ENCODE measurements around the gene CAPN8. TPM values are rescaled to one million over a fixed set of nuclear protein-coding genes. Genes with fewer than 3 reads are reported as not detected.

CAPN8 gene
- total and polyA plus RNA-seq, 11 donors = not detected

DNA sequence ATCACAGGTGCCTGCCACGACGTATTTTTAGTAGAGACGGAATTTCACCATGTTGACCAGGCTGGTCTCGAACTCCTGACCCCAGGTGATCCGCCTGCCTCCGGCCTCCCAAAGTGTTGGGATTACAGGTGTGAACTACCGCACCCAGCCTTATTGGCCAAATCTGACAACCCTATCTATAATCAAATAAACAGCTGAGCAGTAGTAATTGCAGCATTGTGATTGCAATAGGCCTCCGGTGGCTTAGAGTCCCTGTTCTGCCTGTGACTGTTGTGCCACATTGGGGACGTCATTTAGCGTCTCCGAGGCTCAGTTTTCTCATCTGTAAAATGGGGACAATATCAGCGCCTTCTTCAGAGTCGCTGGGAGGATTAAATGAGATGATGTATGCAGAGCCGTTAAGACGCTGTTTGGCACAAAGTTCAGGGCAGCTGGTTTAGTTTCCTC lies 46.3 kb upstream of the CAPN8 start:
- H3K9me3 ChIP-seq = no peaks in the 10 kb centered on the region
- no peak for DNase-seq
- ATAC-seq = no peak
- intact Hi-C loops (cut with DNase I) = loop anchor here (1.0 to 5.0 kb wide), 7 partner anchors 13 to 136 kb away; partner anchors contain the start of gene TP53BP2 (in 1 of the 10)
- H3K27ac ChIP-seq = peak overlapping the region; percentile 93 to 99 (median 97)
- H3K27me3 ChIP-seq = no peaks in the 10 kb centered on the region
- H3K4me3 ChIP-seq = peak overlapping the region in 10 of 12 donors; percentile 66 to 97 (median 89)
- TF ChIP-seq, protein P1, sequence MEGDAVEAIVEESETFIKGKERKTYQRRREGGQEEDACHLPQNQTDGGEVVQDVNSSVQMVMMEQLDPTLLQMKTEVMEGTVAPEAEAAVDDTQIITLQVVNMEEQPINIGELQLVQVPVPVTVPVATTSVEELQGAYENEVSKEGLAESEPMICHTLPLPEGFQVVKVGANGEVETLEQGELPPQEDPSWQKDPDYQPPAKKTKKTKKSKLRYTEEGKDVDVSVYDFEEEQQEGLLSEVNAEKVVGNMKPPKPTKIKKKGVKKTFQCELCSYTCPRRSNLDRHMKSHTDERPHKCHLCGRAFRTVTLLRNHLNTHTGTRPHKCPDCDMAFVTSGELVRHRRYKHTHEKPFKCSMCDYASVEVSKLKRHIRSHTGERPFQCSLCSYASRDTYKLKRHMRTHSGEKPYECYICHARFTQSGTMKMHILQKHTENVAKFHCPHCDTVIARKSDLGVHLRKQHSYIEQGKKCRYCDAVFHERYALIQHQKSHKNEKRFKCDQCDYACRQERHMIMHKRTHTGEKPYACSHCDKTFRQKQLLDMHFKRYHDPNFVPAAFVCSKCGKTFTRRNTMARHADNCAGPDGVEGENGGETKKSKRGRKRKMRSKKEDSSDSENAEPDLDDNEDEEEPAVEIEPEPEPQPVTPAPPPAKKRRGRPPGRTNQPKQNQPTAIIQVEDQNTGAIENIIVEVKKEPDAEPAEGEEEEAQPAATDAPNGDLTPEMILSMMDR (IDR thresholded peaks at IDR 0.05) = no peak
- TF ChIP-seq POLR2A (IDR thresholded peaks at IDR 0.05) = no peak
- peaks cover 3 to 76% (median 72%) of the 10 kb centered on the region in 12 donors for H3K4me1 ChIP-seq
- 61 to 74% (median 65%) methylated on average over 15 of the region's 15 CpGs for WGBS, 4 donors
- peaks cover 0 to 6% (median 0%) of the 10 kb centered on the region in 9 donors for H3K36me3 ChIP-seq

DNA sequence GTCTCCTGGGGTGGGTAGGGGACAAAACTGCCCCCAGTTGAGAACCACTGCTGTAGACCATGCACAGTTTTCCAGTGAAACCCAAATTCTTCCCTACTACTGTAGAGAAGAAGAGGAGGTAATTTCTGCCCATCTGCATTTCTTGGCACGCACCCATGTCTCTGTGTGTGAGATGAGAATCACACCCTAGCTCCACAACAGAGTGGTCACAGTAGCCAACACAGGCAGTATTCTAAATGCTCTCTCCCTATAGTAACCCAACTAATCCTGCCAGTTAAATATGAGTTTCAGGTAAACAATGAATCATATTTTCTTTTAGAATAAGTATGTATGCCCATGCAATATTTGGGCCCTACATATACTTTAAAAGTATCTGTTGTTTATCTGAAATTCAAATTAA lies 45.7 kb upstream of the CAPN8 start:
- Histone ChIP-seq H3K27me3 (no peaks in the 10 kb centered on the region), H3K4me1 (peaks cover 3 to 76% (median 72%) of the 10 kb centered on the region in 12 donors), H3K27ac (peak overlapping the region in 4 of 12 donors; percentile 93 to 99 (median 96)), H3K9me3 (no peaks in the 10 kb centered on the region), H3K4me3 (no peak overlapping the region), H3K36me3 (peaks cover 0 to 6% (median 0%) of the 10 kb centered on the region in 9 donors)
- DNase-seq (peak in 1 of 5 donors; percentile 56), ATAC-seq (no peak)
- no peak for TF ChIP-seq POLR2A (IDR thresholded peaks at IDR 0.05)
- TF ChIP-seq, protein P1 (IDR thresholded peaks at IDR 0.05) = no peak
- intact Hi-C loops (cut with DNase I) = loop anchor here in 4 of 10 donors (1.0 to 5.0 kb wide), 3 partner anchors 36 to 136 kb away; partner anchors contain the start of gene TP53BP2 (in 1 of the 4)
- 38 to 73% (median 63%) methylated on average over 1 of the region's 1 CpG for WGBS, 4 donors

DNA sequence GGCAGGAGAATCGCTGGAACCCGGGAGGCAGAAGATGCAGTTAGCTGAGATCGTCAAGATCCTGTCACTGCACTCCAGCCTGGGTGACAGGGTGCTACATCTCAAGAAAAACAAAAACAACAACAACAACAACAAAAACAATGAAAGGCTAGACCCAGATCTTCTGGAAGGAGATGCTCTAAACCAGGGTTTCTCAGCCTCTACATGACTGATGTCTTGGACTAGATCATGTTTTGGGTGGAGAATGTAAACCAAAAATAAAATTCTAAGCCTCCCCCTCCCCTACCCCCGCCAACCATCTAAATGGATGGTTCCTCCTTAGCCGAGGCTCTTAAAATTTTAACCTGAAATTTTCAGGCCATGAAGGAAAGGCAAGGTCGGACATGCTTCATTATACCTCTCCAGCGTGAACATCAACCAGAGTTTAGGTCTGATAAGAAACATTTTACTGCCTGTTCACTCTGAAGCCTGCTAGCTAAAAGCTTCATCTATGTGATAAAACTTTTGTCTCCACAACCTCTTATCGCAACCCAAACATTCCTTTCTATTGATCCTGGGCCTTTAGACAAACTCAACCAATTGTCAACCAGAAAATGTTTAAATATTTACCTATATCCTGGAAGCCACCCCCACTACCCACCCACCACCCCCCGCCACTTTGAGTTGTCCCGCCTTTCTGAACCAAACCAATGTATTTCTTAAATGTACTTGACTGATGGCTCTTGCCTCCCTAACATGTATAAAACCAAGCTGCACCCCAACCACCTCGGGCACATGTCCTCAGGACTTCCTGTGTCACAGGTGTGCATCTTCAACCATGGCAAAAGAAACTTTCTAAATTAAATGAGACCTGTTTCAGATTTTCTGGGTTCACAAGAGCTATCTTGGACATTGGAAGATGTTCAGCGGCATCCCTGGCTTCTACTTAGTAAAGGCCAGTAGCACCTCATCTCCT lies 45.0 kb upstream of the CAPN8 start:
- H3K4me3 ChIP-seq = no peak overlapping the region
- TF ChIP-seq, protein P1 (IDR thresholded peaks at IDR 0.05) = no peak
- no peak for TF ChIP-seq POLR2A (IDR thresholded peaks at IDR 0.05)
- peaks cover 3 to 76% (median 72%) of the 10 kb centered on the region in 12 donors for H3K4me1 ChIP-seq
- intact Hi-C loops (cut with DNase I) = loop anchor here in 4 of 10 donors (1.0 to 5.0 kb wide), 3 partner anchors 37 to 137 kb away; partner anchors contain the start of gene TP53BP2 (in 1 of the 4)
- WGBS, 4 donors = 90 to 96% (median 93%) methylated on average over 12 of the region's 12 CpGs
- H3K9me3 ChIP-seq = no peaks in the 10 kb centered on the region
- H3K27ac ChIP-seq = peak overlapping the region in 1 of 12 donors; percentile 99
- ATAC-seq = no peak
- H3K36me3 ChIP-seq = no peaks in the 10 kb centered on the region
- DNase-seq = no peak
- no peaks in the 10 kb centered on the region for H3K27me3 ChIP-seq

DNA sequence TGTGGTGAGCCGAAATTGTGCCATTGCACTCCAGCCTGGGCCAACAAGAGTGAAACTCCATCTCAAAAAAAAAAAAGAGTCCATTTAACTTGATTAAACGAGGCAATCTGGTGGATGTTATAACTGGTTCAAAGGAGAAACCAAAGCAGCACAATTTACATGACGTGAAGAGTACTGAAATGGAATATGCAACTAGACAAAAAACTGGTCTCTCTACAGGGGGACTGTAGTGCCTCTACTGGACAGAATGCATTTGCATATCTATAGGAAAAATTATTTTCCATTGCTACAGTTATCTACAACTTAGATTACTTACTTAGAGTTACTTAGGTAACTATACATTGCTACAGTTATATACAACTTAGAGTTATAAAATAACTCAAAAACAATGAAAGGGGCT lies 44.1 kb upstream of the CAPN8 start:
- Histone ChIP-seq H3K27ac (peak overlapping the region in 11 of 12 donors; percentile 15 to 88 (median 77)), H3K9me3 (no peaks in the 10 kb centered on the region), H3K36me3 (no peaks in the 10 kb centered on the region), H3K4me3 (no peak overlapping the region), H3K4me1 (peaks cover 3 to 76% (median 72%) of the 10 kb centered on the region in 12 donors), H3K27me3 (no peaks in the 10 kb centered on the region)
- intact Hi-C loops (cut with DNase I) = loop anchor here in 2 of 10 donors (1.0 to 10.0 kb wide), 2 partner anchors 34 to 135 kb away; partner anchors contain the start of gene TP53BP2 (in 1 of the 2)
- ATAC-seq (no peak), DNase-seq (no peak)
- TF ChIP-seq, protein P1 (IDR thresholded peaks at IDR 0.05) = peak in 9 of 12 donors; percentile 13 to 52 (median 30)
- TF ChIP-seq POLR2A (IDR thresholded peaks at IDR 0.05) = no peak
- 57 to 63% (median 61%) methylated on average over 3 of the region's 3 CpGs for WGBS, 4 donors
